Choroid plexus epithelial cell (primary cell): ENCODE results near the gene PIEZO2.

Experiments used
- DNase-seq: peaks from one replicate; pipeline ENCODE4 v3.0.0-alpha.2; 2010; ENCODE audit warnings: low read depth
- H3K4me3 ChIP-seq: 2 replicates; pipeline ENCODE4 v1.5.1; 2011; ENCODE audit warnings: low read depth, mild to moderate bottlenecking, control low read depth, low read length, moderate library complexity
- TF ChIP-seq, protein P1 (sequence below): conservative IDR thresholded peaks from 2 replicates; pipeline ENCODE4 v1.5.1; 2011; ENCODE audit warnings: low read depth, mild to moderate bottlenecking, control low read depth, inconsistent platforms, low read length, moderate library complexity

The PIEZO2 gene

GRCh38 chr18:10856132-10856531 lies 293.2 kb downstream of the PIEZO2 start:
- no peak for DNase-seq
- TF ChIP-seq, protein P1, sequence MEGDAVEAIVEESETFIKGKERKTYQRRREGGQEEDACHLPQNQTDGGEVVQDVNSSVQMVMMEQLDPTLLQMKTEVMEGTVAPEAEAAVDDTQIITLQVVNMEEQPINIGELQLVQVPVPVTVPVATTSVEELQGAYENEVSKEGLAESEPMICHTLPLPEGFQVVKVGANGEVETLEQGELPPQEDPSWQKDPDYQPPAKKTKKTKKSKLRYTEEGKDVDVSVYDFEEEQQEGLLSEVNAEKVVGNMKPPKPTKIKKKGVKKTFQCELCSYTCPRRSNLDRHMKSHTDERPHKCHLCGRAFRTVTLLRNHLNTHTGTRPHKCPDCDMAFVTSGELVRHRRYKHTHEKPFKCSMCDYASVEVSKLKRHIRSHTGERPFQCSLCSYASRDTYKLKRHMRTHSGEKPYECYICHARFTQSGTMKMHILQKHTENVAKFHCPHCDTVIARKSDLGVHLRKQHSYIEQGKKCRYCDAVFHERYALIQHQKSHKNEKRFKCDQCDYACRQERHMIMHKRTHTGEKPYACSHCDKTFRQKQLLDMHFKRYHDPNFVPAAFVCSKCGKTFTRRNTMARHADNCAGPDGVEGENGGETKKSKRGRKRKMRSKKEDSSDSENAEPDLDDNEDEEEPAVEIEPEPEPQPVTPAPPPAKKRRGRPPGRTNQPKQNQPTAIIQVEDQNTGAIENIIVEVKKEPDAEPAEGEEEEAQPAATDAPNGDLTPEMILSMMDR: no peak
- H3K4me3 ChIP-seq: no peak overlapping the region

- TF ChIP-seq, protein P1: no peak
- no peak overlapping the region for H3K4me3 ChIP-seq
- DNase-seq: no peak
These were observed 296.7 kb downstream of the PIEZO2 start for GRCh38 chr18:10852385-10853303.

DNA sequence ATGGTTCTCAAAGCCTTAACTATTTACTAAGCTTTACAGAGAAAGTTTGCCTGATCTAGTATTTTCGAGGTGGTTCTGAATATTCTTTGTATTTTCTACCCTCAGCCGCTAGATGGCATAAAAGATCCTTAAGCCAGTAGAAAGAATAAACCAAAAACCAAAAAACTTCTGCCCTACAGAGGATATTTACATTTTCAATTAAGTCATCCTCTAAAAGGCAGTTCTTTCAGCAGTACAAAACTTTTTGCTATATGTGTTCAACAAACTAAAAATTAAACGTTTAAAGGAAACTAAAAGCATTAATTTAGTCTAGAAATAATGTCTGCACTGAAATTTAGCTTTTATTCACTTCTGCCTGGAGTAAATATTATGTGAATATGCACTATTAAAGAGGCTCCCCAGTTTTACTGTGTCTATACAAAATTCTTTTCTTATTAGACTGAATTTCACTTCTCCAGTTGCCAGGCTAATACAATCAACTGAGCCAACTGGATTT lies 297.5 kb downstream of the PIEZO2 start:
- H3K4me3 ChIP-seq: no peak overlapping the region
- DNase-seq: peak; percentile 88
- TF ChIP-seq, protein P1: peak; percentile 71

- H3K4me3 ChIP-seq: no peak overlapping the region
- peak; percentile 54 for DNase-seq
- TF ChIP-seq, protein P1: no peak
These were observed 298.5 kb downstream of the PIEZO2 start for GRCh38 chr18:10850840-10851239.

- no peak overlapping the region for H3K4me3 ChIP-seq
- no peak for DNase-seq
- TF ChIP-seq, protein P1: no peak
These were observed 299.2 kb downstream of the PIEZO2 start for GRCh38 chr18:10850216-10850615.

GRCh38 chr18:10847907-10848306 lies 301.5 kb downstream of the PIEZO2 start:
- DNase-seq: no peak
- TF ChIP-seq, protein P1: no peak

GRCh38 chr18:10847408-10847790 lies 302.0 kb downstream of the PIEZO2 start:
- no peak overlapping the region for H3K4me3 ChIP-seq

More at GRCh38 chr18:10847907-10848306, 301.5 kb downstream of the PIEZO2 start:
- no peak overlapping the region for H3K4me3 ChIP-seq

More at GRCh38 chr18:10847408-10847790, 302.0 kb downstream of the PIEZO2 start:
- no peak for DNase-seq
- TF ChIP-seq, protein P1: no peak
